ENCODE measurements around the gene FMO5.

GRCh38 chr1:147210987-147211386 lies 14.2 kb downstream of the FMO5 start:
- TF ChIP-seq ZNF214 (tag by site-specific recombination; IDR thresholded peaks at IDR 0.05; ENCODE audit: borderline replicate concordance) (no peak), CTCF (tag by site-specific recombination; IDR thresholded peaks at IDR 0.05) (no peak), ZNF121 (tag by site-specific recombination; IDR thresholded peaks at IDR 0.05) (no peak), TCF7L2 (IDR thresholded peaks at IDR 0.05; ENCODE audit: borderline replicate concordance, low read depth, low read length) (no peak), YY1 (tag by site-specific recombination; IDR thresholded peaks at IDR 0.05) (no peak), REST (tag by site-specific recombination; IDR thresholded peaks at IDR 0.05) (no peak), ZNF19 (tag by site-specific recombination; IDR thresholded peaks at IDR 0.05; ENCODE audit: low read depth) (no peak), TSHZ1 (tag by site-specific recombination; IDR thresholded peaks at IDR 0.05; ENCODE audit: borderline replicate concordance) (no peak), ZNF768 (tag by site-specific recombination; IDR thresholded peaks at IDR 0.05) (no peak), ZNF785 (tag by site-specific recombination; IDR thresholded peaks at IDR 0.05) (no peak), ZNF660 (tag by site-specific recombination; IDR thresholded peaks at IDR 0.05) (no peak)
